ENCODE measurements around the gene TMEM131.

The TMEM131 gene

DNA sequence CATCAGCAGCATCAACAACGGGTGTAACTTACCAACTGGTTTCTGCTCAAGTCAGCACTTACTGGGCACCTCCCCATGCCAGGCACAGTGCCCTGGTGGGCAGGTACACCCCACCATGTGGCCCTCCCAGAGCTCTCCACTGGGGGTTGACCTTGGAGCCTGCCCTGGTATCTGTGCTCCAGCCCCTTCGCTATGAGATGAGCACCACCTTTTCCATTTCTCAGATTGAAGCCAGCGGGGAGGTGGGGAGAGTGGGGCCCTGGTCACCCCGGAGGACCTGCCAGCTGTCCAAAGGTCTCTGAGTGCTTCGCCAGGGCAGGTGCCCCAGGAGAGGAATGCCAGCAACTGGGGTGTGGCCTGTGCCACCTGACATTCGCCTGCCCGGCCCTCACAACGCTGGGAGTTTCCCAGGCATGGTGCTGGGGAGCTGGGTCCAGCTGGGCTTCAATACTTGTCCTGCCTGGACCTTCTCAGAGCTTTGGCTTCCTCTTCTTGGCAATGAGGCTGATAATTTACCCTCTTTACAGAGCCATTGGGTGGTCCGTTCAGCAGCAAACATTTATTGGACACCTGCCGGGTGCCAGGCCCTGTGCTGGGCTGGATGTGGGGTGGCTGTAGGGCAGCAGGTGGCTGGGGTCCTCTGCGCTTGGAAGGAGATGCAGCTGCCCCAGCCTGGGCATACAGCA, 288.2 kb downstream of the TMEM131 start:
- no peak for DNase-seq (ENCODE audit: low read depth)

DNA sequence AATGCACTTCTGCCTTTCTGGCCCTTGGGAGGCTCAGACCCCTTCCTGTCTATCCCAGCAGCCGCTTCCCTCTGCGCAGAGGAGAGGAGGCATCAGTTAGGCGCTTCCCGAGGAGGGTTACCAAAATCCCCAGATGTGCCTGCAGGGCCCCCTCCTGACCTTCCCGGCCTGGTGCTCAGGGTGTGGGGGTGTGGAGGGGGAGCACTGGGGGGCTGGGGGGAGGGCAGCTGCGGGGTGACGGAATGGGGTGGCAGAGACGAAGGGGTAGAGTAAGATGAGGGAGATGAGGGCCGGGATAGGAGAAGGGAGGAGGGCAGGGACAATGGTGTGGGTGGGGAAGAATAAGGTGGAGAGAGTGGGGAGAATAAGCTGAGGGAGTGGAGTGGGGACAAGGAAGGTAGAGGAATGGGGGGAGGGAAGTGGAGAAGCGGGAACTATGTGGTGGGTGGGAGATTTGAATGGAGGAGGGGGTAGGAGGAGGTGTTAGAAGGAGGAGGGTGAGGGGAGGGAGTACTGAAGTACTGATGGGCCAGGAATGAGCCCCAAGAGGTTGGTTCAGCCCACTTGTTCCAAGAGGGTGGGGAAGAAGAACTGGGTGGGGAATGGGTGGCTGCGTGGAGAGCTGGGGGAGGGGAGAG, 288.9 kb downstream of the TMEM131 start:
- no peak for DNase-seq (ENCODE audit: low read depth)
